Nephron (organoid): Measurements from ENCODE around the gene AGO1.
A peak's percentile ranks its signal among the peaks of the same experiment; 100 is the strongest.

Experiments
- H3K27ac Mint-ChIP-seq, 3 experiments: 2 replicates each; pipeline ENCODE4 v1.8.0; 2020; ENCODE audit warnings: mixed read lengths in 3 of 3, mild to moderate bottlenecking in 2 of 3, moderate library complexity in 1 of 3
- H3K27me3 Mint-ChIP-seq: 2 replicates; pipeline ENCODE4 v1.8.0; 2021; ENCODE audit warnings: low read depth, mild to moderate bottlenecking, moderate library complexity, mixed read lengths
- H3K36me3 Mint-ChIP-seq: 2 replicates; pipeline ENCODE4 v1.8.0; 2020; ENCODE audit warnings: low read depth, mixed read lengths
- H3K4me1 Mint-ChIP-seq: 2 replicates; pipeline ENCODE4 v1.8.0; 2020; ENCODE audit warnings: mixed read lengths
- H3K4me3 Mint-ChIP-seq, 3 experiments: 2 replicates each; pipeline ENCODE4 v1.8.0; 2020; ENCODE audit warnings: mild to moderate bottlenecking in 3 of 3, mixed read lengths in 3 of 3, moderate library complexity in 2 of 3
- H3K9me3 Mint-ChIP-seq: 2 replicates; pipeline ENCODE4 v1.8.0; 2020; ENCODE audit warnings: mixed read lengths
- TF ChIP-seq, protein P1 (sequence below), 3 experiments: fragments of 200-600 bp; sonication (generic); IDR thresholded peaks; one replicate each; pipeline ENCODE4 v1.5.0; 2021; ENCODE audit warnings: antibody characterized with exemption in 3 of 3; ENCODE audit not compliant: unreplicated experiment in 3 of 3

Gene AGO1

GRCh38 chr1:35925741-35926140 lies 42.7 kb downstream of the AGO1 start:
- no peaks in the 10 kb centered on the region for H3K9me3 Mint-ChIP-seq
- H3K4me1 Mint-ChIP-seq: peaks cover 24% of the 10 kb centered on the region
- H3K27me3 Mint-ChIP-seq: no peaks in the 10 kb centered on the region
- H3K27ac Mint-ChIP-seq: peak overlapping the region in 2 of 3 experiments; percentile 65 to 84
- peak overlapping the region in 2 of 3 experiments; percentile 31 to 46 for H3K4me3 Mint-ChIP-seq
- peaks cover 9% of the 10 kb centered on the region for H3K36me3 Mint-ChIP-seq
- TF ChIP-seq, protein P1, sequence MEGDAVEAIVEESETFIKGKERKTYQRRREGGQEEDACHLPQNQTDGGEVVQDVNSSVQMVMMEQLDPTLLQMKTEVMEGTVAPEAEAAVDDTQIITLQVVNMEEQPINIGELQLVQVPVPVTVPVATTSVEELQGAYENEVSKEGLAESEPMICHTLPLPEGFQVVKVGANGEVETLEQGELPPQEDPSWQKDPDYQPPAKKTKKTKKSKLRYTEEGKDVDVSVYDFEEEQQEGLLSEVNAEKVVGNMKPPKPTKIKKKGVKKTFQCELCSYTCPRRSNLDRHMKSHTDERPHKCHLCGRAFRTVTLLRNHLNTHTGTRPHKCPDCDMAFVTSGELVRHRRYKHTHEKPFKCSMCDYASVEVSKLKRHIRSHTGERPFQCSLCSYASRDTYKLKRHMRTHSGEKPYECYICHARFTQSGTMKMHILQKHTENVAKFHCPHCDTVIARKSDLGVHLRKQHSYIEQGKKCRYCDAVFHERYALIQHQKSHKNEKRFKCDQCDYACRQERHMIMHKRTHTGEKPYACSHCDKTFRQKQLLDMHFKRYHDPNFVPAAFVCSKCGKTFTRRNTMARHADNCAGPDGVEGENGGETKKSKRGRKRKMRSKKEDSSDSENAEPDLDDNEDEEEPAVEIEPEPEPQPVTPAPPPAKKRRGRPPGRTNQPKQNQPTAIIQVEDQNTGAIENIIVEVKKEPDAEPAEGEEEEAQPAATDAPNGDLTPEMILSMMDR (IDR thresholded peaks at IDR 0.05; ENCODE audit: unreplicated experiment in 3 of 3): no peak

DNA sequence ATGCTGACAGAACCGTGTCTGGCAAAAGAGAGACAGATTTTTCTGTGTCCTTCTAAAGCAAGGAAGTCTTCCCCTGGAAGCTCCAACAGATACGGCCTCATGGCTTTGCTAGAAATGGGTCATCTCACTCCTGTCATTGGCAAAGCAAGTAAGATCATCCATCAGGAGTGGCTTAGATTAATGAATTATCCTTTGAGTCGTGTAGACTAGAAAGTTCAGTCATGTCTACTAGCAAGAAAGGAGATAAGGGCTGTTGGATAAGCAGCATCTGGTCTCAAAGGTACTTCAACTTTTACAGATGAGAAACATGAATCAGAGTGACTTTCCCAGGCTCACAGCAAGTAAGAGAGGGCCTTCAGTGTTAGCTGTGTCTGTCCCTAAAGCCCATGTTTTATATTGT lies 44.5 kb downstream of the AGO1 start:
- TF ChIP-seq, protein P1 (IDR thresholded peaks at IDR 0.05; ENCODE audit: unreplicated experiment in 3 of 3): no peak
- Mint-ChIP-seq H3K36me3 (no peaks in the 10 kb centered on the region), H3K9me3 (no peaks in the 10 kb centered on the region), H3K4me3 (peak overlapping the region in 2 of 3 experiments; percentile 4 to 32), H3K4me1 (peaks cover 34% of the 10 kb centered on the region), H3K27me3 (no peaks in the 10 kb centered on the region), H3K27ac (no peak overlapping the region)

GRCh38 chr1:35929730-35930592 lies 47.0 kb downstream of the AGO1 start:
- peak overlapping the region; percentile 91 to 96 (median 94) for H3K4me3 Mint-ChIP-seq
- TF ChIP-seq, protein P1 (IDR thresholded peaks at IDR 0.05; ENCODE audit: unreplicated experiment in 3 of 3): no peak
- H3K27me3 Mint-ChIP-seq: no peaks in the 10 kb centered on the region
- peak overlapping the region; percentile 97 to 100 (median 99) for H3K27ac Mint-ChIP-seq
- H3K4me1 Mint-ChIP-seq: peaks cover 54% of the 10 kb centered on the region
- H3K36me3 Mint-ChIP-seq: no peaks in the 10 kb centered on the region
- no peaks in the 10 kb centered on the region for H3K9me3 Mint-ChIP-seq

DNA sequence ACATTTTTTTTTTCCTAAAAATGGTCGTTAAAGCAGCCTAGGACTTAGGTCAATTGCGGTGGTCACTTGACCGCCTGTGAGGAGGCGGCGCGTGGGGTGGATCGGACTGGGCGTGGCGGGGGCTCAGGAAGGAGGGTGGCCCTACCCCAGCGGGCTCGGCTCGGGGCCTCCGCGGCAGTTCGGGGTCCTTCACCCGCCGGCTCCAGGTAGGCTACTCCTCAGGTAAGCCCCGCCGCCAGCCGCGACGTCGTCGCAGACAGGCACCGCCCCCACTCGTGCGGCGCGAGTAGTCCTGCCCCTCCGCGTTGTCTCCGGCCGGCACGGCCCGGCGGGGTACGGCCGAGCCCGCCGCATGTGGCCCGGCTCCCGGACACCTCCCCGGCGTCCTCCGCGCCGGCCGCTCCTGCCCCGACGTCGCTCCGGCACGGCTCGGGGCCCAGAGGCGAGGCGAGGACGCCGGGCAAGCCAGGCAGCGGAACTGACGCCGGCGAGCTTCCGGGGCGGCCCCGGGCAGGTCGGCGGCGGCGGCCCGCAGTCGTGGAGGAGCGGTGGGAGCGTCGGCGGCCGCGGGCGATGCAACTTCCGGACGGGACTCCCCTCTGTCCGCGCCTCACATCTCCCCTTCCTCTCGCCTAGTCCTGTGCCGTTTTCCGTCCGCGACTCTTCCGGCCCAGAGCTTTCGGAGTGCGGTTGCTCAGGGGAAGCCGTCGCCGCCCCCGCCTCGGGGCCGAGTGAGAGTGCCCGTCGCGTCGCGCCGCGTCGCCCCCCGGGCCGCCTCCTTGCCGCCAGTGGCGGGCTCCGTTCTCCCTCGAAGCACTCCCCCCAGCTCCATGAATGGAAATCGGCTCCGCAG lies 47.8 kb downstream of the AGO1 start, which contains the start of gene AGO3:
AGO3 (plus strand) TSS at position 513 of the 853 bp plus-strand sequence; CDS start at position 835, 322 bp downstream.
- no peaks in the 10 kb centered on the region for H3K9me3 Mint-ChIP-seq
- peaks cover 58% of the 10 kb centered on the region for H3K4me1 Mint-ChIP-seq
- TF ChIP-seq, protein P1 (IDR thresholded peaks at IDR 0.05; ENCODE audit: unreplicated experiment in 3 of 3): no peak
- peak within 1 kb of the TSS; percentile 97 to 100 (median 99) for H3K27ac Mint-ChIP-seq
- H3K27me3 Mint-ChIP-seq: no peaks in the 10 kb centered on the region
- no peaks in the 10 kb centered on the region for H3K36me3 Mint-ChIP-seq
- peak within 1 kb of the TSS; percentile 94 to 96 (median 95) for H3K4me3 Mint-ChIP-seq

- Mint-ChIP-seq H3K9me3 (no peaks in the 10 kb centered on the region), H3K4me3 (peak overlapping the region; percentile 89 to 95 (median 95)), H3K27ac (peak overlapping the region; percentile 87 to 97 (median 96)), H3K27me3 (no peaks in the 10 kb centered on the region), H3K4me1 (peaks cover 51% of the 10 kb centered on the region), H3K36me3 (no peaks in the 10 kb centered on the region)
- TF ChIP-seq, protein P1 (IDR thresholded peaks at IDR 0.05; ENCODE audit: unreplicated experiment in 3 of 3): no peak
These were observed 48.6 kb downstream of the AGO1 start for GRCh38 chr1:35931446-35932157.
